K562 (cell line): ENCODE measurements around the gene FANCC. TPM values are rescaled to one million over a fixed set of nuclear protein-coding genes. Genes with fewer than 3 reads are reported as not detected.
"Not testable (repeated sequence)": the region's sequence is repeated elsewhere in the genome, so short reads cannot be mapped to it uniquely, and the experiment has no call there.

Source experiments
- ATAC-seq: fragments of 200-7000 bp; cut with Tn5 transposase; 3 replicates; pipeline ENCODE4 v1.9.1; 2020; ENCODE audit warnings: moderate library complexity
- BruUV-seq: library from RNA; stranded (reverse); fragments of 400-500 nt; replicated peaks from 2 replicates; lab custom pipeline; 2021; lab: Mats Ljungman, UMichigan
- CTCF ChIA-PET: fragments of 300-600 bp; formaldehyde crosslinking; extraction: SDS; loops from one replicate; lab custom pipeline; 2021; ENCODE audit warnings: low intra/inter-chr PET ratio; lab: Yijun Ruan, JAX
- POLR2A ChIA-PET: fragments of 300-600, 350-650 bp; sonication (Branson Sonifier 250); formaldehyde crosslinking; extraction: SDS; loops from one replicate; lab custom pipeline; 2021; ENCODE audit warnings: antibody characterized with exemption, inconsistent platforms; lab: Yijun Ruan, JAX
- DNase-seq, 4 experiments: peaks; one replicate each; pipeline versions ENCODE4 v3.0.0 to v3.0.0-alpha.2; 2011 to 2018; ENCODE audit warnings: low spot score in 3 of 4, mixed read lengths in 3 of 4; ENCODE audit errors: extremely low read depth in 1 of 4
- FAIRE-seq: peaks from 2 replicates; lab custom pipeline; 2011; peaks lifted over from hg19 to GRCh38; lab: Jason Lieb, UNC
- H2AFZ ChIP-seq: 2 replicates; pipeline ENCODE4 v1.6.0; 2011; ENCODE audit warnings: low read depth, low read length, control low read depth, inconsistent platforms
- H3K27ac ChIP-seq: fragments of 200-600 bp; 3 replicates; pipeline ENCODE4 v1.8.0; 2011; ENCODE audit warnings: low read depth, mild to moderate bottlenecking, control low read depth, inconsistent platforms, low read length, moderate library complexity, mixed read lengths; ENCODE audit errors: extremely low read depth
- H3K27me3 ChIP-seq, 2 experiments: fragments of 300-600 bp in 1 of 2; 2 replicates in 1 of 2; 3 replicates in 1 of 2; pipeline versions ENCODE4 v1.6.0 to v1.8.0; 2011; ENCODE audit warnings: inconsistent platforms in 2 of 2, low read length in 2 of 2, mild to moderate bottlenecking in 1 of 2, mixed read lengths in 1 of 2, moderate library complexity in 1 of 2; ENCODE audit not compliant: control insufficient read depth in 2 of 2, insufficient read depth in 2 of 2
- H3K36me3 ChIP-seq: fragments of 300-600 bp; 3 replicates; pipeline ENCODE4 v1.8.0; 2011; ENCODE audit warnings: mild to moderate bottlenecking, low read length, inconsistent platforms; ENCODE audit not compliant: control insufficient read depth, insufficient read depth
- H3K4me1 ChIP-seq, 2 experiments: fragments of 200-600 bp in 1 of 2; replicated peaks in 1 of 2; 2 replicates in 1 of 2; 3 replicates in 1 of 2; pipeline versions ENCODE4 v1.5.1 to v1.8.0; 2011; ENCODE audit warnings: inconsistent platforms in 2 of 2, low read length in 2 of 2, mild to moderate bottlenecking in 1 of 2, mixed read lengths in 1 of 2, moderate library complexity in 1 of 2; ENCODE audit not compliant: control insufficient read depth in 2 of 2, insufficient read depth in 2 of 2
- H3K4me2 ChIP-seq: 2 replicates; pipeline ENCODE4 v1.6.1; 2011; ENCODE audit warnings: low read length, control low read depth, inconsistent platforms, mixed read lengths; ENCODE audit not compliant: insufficient read depth
- H3K4me3 ChIP-seq: fragments of 200-600 bp; sonication (generic), shearing (Covaris generic); 2 replicates; pipeline ENCODE4 v1.5.1; 2016; ENCODE audit warnings: control low read depth, inconsistent platforms
- H3K79me2 ChIP-seq: fragments of 200-600 bp; 3 replicates; pipeline ENCODE4 v1.8.0; 2011; ENCODE audit warnings: low read length, inconsistent platforms; ENCODE audit not compliant: control insufficient read depth, insufficient read depth
- H3K9ac ChIP-seq, 2 experiments: 2 replicates each; pipeline versions ENCODE4 v1.6.0 to v1.6.1; 2011; ENCODE audit warnings: low read depth in 2 of 2, low read length in 2 of 2, control low read depth in 1 of 2, inconsistent platforms in 1 of 2, mild to moderate bottlenecking in 1 of 2, mixed read lengths in 1 of 2; ENCODE audit not compliant: insufficient read depth in 1 of 2
- H3K9me1 ChIP-seq: one replicate; pipeline ENCODE4 v1.6.0; 2011; ENCODE audit warnings: inconsistent platforms, mild to moderate bottlenecking, low read length, moderate library complexity; ENCODE audit not compliant: control insufficient read depth, insufficient read depth
- H3K9me3 ChIP-seq: replicated peaks from 2 replicates; pipeline ENCODE4 v1.5.1; 2011; ENCODE audit warnings: low read depth, low read length, inconsistent platforms; ENCODE audit not compliant: control insufficient read depth, insufficient read depth
- H4K20me1 ChIP-seq: replicated peaks from 2 replicates; pipeline ENCODE4 v1.6.1; 2011; ENCODE audit warnings: low read length, inconsistent platforms, mixed read lengths; ENCODE audit not compliant: control insufficient read depth, insufficient read depth
- BMI1 ChIP-seq: fragments of 150-350 bp; IDR thresholded peaks from 2 replicates; pipeline ENCODE4 v1.6.1; 2014; ENCODE audit warnings: low read length
- C11orf30 ChIP-seq: fragments of 450-650 bp; IDR thresholded peaks from 2 replicates; pipeline ENCODE4 v1.6.1; 2016; ENCODE audit warnings: low read depth, mild to moderate bottlenecking
- MAFF ChIP-seq: IDR thresholded peaks from 2 replicates; pipeline ENCODE4 v1.6.1; 2012; ENCODE audit warnings: low read length, improper control_type of control experiment
- MAFG ChIP-seq: fragments of 450-650 bp; conservative IDR thresholded peaks from 2 replicates; pipeline ENCODE4 v1.6.1; 2016; ENCODE audit warnings: missing genetic modification characterization, missing compliant biosample characterization
- MAFK ChIP-seq: IDR thresholded peaks from 2 replicates; pipeline ENCODE4 v1.6.1; 2011; ENCODE audit warnings: low read length, improper control_type of control experiment
- ZNF12 ChIP-seq: sonication (generic); formaldehyde crosslinking; IDR thresholded peaks from 2 replicates; pipeline ENCODE4 v1.4.0; 2020; ENCODE audit warnings: mild to moderate bottlenecking, missing genetic modification reagents
- ZNF316 ChIP-seq: fragments of 450-650 bp; IDR thresholded peaks from 2 replicates; pipeline ENCODE4 v1.6.1; 2016
- WGBS: fragments of 100-300 bp; shearing (Covaris generic); methylation state at CpG from one replicate; pipeline ENCODE4 v1.1.6; 2016; ENCODE audit warnings: low coverage, mixed read lengths; ENCODE audit not compliant: insufficient coverage; ENCODE audit errors: missing lambda C conversion rate; 5-methylcytosine and 5-hydroxymethylcytosine counted together
- in situ Hi-C: fragments of 300-500 bp; cut with MboI; formaldehyde crosslinking; loops from 4 replicates; pipeline ENCODE4 v1.15.0; 2018; ENCODE audit warnings: inconsistent platforms, mixed read lengths
- intact Hi-C: fragments of 100-400 bp; cut with micrococcal nuclease; formaldehyde crosslinking; loops from 2 replicates; pipeline ENCODE4 v1.14.2; 2022
- polyA plus RNA-seq, 8 experiments: library from polyadenylated mRNA; depleted of rRNA in 4 of 8; stranded (reverse) in 5 of 8; unstranded in 3 of 8; fragments of >200 nt; fragmentation: Nextera tagmentation in 2 of 8; fragmentation: Illumina TruSeq in 1 of 8; extraction: Ambion mirVana in 2 of 8; extraction: Trizol in 1 of 8; gene quantifications; 2 replicates each; pipeline versions ENCODE4 v1.2.1 to v1.2.3, GENCODE V29; 2011 to 2014; ENCODE audit warnings: inconsistent platforms in 1 of 8, missing spikeins in 1 of 8
- total RNA-seq, 7 experiments: library from RNA; depleted of rRNA in 6 of 7; stranded (reverse); fragments of >200 nt in 6 of 7; fragmentation: Illumina TruSeq in 2 of 7; extraction: Trizol in 2 of 7; gene quantifications; 2 replicates each; pipeline versions ENCODE4 v1.2.1 to v1.2.3, GENCODE V29; 2011 to 2021; ENCODE audit warnings: low replicate concordance in 1 of 7

FANCC gene
- total and polyA plus RNA-seq, 9 of the 15 experiments (the other 6 are each of a cell fraction or from before 2014, with no cell fraction given), result 4.6 to 18.4 (median 14.2) TPM

DNA sequence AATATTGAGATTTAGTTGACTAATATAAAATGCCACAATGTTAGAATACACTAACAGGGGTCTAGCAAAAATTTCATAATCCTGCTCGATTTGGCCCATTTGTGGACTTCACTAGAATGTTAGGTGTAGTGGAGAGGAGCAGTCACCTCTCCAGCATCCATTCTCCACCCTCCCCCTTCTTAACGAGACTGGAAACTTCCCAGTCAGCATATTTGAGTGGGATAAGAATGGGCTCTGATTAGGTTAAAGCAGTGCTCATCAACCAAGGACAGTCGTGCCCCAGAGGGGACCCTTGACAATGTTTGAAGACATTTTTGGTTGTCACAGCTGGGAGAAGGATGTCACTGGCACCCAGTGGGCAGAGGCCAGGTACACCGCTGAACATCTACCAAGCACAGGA lies 46.7 kb downstream of the FANCC start:
- peaks cover 8% of the 10 kb centered on the region for H4K20me1 ChIP-seq
- no peak overlapping the region for H3K27ac ChIP-seq
- H3K4me1 ChIP-seq, result no peaks in the 10 kb centered on the region
- H3K36me3 ChIP-seq, result no peaks in the 10 kb centered on the region
- BruUV-seq, result no TSS peak
- no peak for ATAC-seq
- WGBS, result 36% methylated on average over 4 of the region's 4 CpGs
- no peaks in the 10 kb centered on the region for H3K9me1 ChIP-seq
- H3K9ac ChIP-seq, result no peak overlapping the region
- ChIA-PET POLR2A (no interaction called here), CTCF (no interaction called here)
- H2AFZ ChIP-seq, result no peak overlapping the region
- no peak for FAIRE-seq
- in situ Hi-C loops, result loop anchor here (10.0 kb wide), 1 partner anchor 944 kb away; no protein-coding TSS in a partner anchor
- no peaks in the 10 kb centered on the region for H3K79me2 ChIP-seq
- intact Hi-C loops, result no loop called here
- H3K4me2 ChIP-seq, result no peak overlapping the region
- H3K27me3 ChIP-seq, result peaks cover 0 to 5% of the 10 kb centered on the region in 2 experiments; a peak in 2 of 5 replicates
- TF ChIP-seq C11orf30 (peak; percentile 72), BMI1 (no peak), ZNF12 (no peak), ZNF316 (peak; percentile 84), MAFG (peak; percentile 62), MAFK (peak; percentile 50; the same call in 1 of the 2 replicates), MAFF (peak; percentile 61)
- no peak overlapping the region for H3K4me3 ChIP-seq
- no peaks in the 10 kb centered on the region for H3K9me3 ChIP-seq
- DNase-seq, result no peak

DNA sequence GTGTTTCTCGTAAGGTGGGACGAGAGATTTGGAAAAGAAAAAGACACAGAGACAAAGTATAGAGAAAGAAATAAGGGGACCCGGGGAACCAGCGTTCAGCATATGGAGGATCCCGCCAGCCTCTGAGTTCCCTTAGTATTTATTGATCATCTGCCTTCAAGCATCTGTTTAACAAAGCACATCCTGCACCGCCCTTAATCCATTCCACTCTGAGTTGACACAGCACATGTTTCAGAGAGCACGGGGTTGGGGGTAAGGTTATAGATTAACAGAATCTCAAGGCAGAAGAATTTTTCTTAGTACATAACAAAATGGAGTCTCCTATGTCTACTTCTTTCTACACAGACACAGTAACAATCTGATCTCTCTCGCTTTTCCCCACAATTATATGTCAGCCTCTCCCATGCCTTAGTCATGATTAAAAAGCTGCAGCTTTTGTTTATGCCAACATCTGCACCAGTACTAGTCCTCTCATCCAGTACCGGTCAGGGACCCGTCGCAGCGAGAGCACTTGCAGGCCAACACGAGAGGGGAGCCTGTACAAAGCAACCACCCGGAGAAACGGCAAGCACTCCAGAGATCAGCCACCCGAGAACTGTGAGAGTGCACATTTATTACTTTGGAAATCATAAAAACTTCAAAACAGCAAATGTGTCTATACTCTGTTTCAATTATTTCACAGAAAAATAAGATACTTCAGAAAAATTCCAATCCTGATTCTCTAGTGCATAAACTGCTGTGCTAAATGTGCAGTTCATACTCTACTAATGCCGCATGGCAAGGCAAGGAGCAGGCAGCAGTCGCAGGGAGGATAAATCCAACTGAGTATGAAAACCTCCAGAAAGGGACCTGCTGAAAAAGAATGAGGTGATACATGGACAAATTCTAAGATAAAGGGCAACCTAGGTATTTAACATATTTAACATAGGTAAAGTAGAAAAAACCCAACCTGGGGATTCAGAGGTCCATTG lies 47.4 kb downstream of the FANCC start:
- H3K27me3 ChIP-seq, H3K9me1 ChIP-seq, DNase-seq, H3K27ac ChIP-seq, CTCF ChIA-PET, FAIRE-seq, H3K4me2 ChIP-seq, H3K4me3 ChIP-seq, H3K9me3 ChIP-seq, ATAC-seq, H3K9ac ChIP-seq, H3K4me1 ChIP-seq, H3K79me2 ChIP-seq, BruUV-seq, POLR2A ChIA-PET, H2AFZ ChIP-seq, H3K36me3 ChIP-seq: not testable (repeated sequence)
- WGBS, result 53% methylated on average over 17 of the region's 18 CpGs
- intact Hi-C loops (loop anchor here (5.0 to 10.0 kb wide), 3 partner anchors 138 to 585 kb away; no protein-coding TSS in a partner anchor), in situ Hi-C loops (loop anchor here (10.0 kb wide), 1 partner anchor 945 kb away; no protein-coding TSS in a partner anchor)
- H4K20me1 ChIP-seq, result peaks cover 15% of the 10 kb centered on the region
